Sigmoid colon (tissue), 7 donors: ENCODE measurements around the gene CEACAM16. TPM values are rescaled to one million over a fixed set of nuclear protein-coding genes. Genes with fewer than 3 reads are reported as not detected.

Source experiments
- DNase-seq: peaks from one replicate; pipeline ENCODE4 v3.0.0-alpha.2; 2019
- H3K27ac ChIP-seq, 4 donors: fragments of 200-600 bp; sonication (generic); one replicate each; pipeline ENCODE4 v1.5.1; 2016 to 2019; ENCODE audit warnings: mild to moderate bottlenecking in 1 of 4
- H3K27me3 ChIP-seq, 3 donors: fragments of 200-600 bp; sonication (generic); one replicate each; pipeline ENCODE4 v1.5.1; 2019; ENCODE audit warnings: mild to moderate bottlenecking in 1 of 3
- H3K36me3 ChIP-seq, 4 donors: fragments of 200-600 bp; sonication (generic); one replicate each; pipeline ENCODE4 v1.5.1; 2016 to 2019
- H3K4me1 ChIP-seq, 4 donors: fragments of 200-600 bp; sonication (generic); one replicate each; pipeline ENCODE4 v1.5.1; 2017 to 2019
- H3K4me3 ChIP-seq, 4 donors: fragments of 200-600 bp; sonication (generic); one replicate each; pipeline ENCODE4 v1.5.1; 2017 to 2019; ENCODE audit warnings: mild to moderate bottlenecking in 2 of 4, moderate library complexity in 1 of 4
- H3K9me3 ChIP-seq, 4 donors: fragments of 200-600 bp in 3 of 4; sonication (generic) in 3 of 4; one replicate each; pipeline versions ENCODE4 v1.5.1 to v1.6.1; 2013 to 2019
- CTCF ChIP-seq, 4 experiments: fragments of 450-650 bp in 3 of 4; fragments of 200-600 bp in 1 of 4; IDR thresholded peaks; one replicate each; pipeline ENCODE4 v1.5.1; 2016 to 2019; ENCODE audit warnings: antibody characterized with exemption in 4 of 4, mild to moderate bottlenecking in 3 of 4, moderate library complexity in 2 of 4
- EP300 ChIP-seq, 4 donors: sonication (generic); formaldehyde crosslinking; IDR thresholded peaks; one replicate each; pipeline ENCODE4 v1.6.1; 2017; ENCODE audit warnings: antibody characterized with exemption in 4 of 4
- POLR2A ChIP-seq, 2 donors: fragments of 450-650 bp; IDR thresholded peaks; one replicate each; pipeline ENCODE4 v1.6.1; 2016; ENCODE audit warnings: antibody characterized with exemption in 2 of 2, mild to moderate bottlenecking in 2 of 2, moderate library complexity in 2 of 2
- POLR2AphosphoS5 ChIP-seq, 4 donors: sonication (generic); formaldehyde crosslinking; IDR thresholded peaks; one replicate each; pipeline ENCODE4 v1.6.1; 2017; ENCODE audit warnings: antibody characterized with exemption in 4 of 4
- WGBS, 2 donors: extraction: QIAGEN DNeasy Blood & Tissue Kit; methylation state at CpG; one replicate each; pipeline ENCODE4 v1.1.7; 2013; 5-methylcytosine and 5-hydroxymethylcytosine counted together
- intact Hi-C: fragments of 100-400 bp; cut with DNase I; formaldehyde crosslinking; loops from one replicate; pipeline ENCODE4 v1.15.1; 2023
- polyA plus RNA-seq, 3 donors: library from polyadenylated mRNA; stranded (reverse); fragments of 200-250 nt; gene quantifications; one replicate each; pipeline ENCODE4 v1.2.3, GENCODE V29; 2013
- total RNA-seq, 4 donors: library from RNA; depleted of rRNA; stranded (reverse); fragments of >200 nt; gene quantifications; one replicate each; pipeline ENCODE4 v1.1.0, GENCODE V29; 2016
- donor health status: healthy with polysubstance abuse.
- donor health status: Bipolar disorder and iron deficiency.
- donor health status: healthy.

CEACAM16 gene
- total and polyA plus RNA-seq, 7 donors: not detected

DNA sequence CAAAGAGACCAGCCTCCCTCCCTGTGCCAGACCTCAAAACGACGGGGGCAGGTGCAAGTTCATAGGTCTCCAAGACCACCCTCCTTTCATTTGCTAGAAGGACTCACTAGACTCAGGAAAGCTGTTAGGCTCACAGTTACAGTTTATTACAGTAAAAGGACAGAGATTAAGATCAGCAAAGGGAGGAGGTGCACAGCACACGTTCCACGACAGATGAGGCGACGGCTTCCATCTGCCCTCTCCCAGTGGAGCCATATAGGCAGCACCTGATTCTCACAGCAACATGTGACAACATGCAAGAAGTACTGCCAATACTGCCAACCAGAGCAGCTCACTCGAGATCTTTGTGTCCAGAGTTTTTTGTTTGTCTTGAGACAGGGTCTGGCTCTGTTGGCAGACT, 37.0 kb upstream of the CEACAM16 start:
- whole genome bisulfite sequencing, 2 donors: 76 to 82% methylated on average over 7 of the region's 7 CpGs

GRCh38 chr19:44662691-44663385, 36.1 kb upstream of the CEACAM16 start:
- intact Hi-C loops: no loop called here
- WGBS, 2 donors: 78 to 83% methylated on average over 7 of the region's 7 CpGs
- no peak overlapping the region for H3K27ac ChIP-seq
- H3K36me3 ChIP-seq: peaks cover 0 to 56% (median 16%) of the 10 kb centered on the region in 4 donors
- no peaks in the 10 kb centered on the region for H3K4me1 ChIP-seq
- H3K4me3 ChIP-seq: no peak overlapping the region
- H3K9me3 ChIP-seq: no peaks in the 10 kb centered on the region
- no peak for TF ChIP-seq POLR2AphosphoS5 (IDR thresholded peaks at IDR 0.05)
- TF ChIP-seq EP300 (IDR thresholded peaks at IDR 0.05): no peak
- no peak for TF ChIP-seq CTCF (IDR thresholded peaks at IDR 0.05)
- TF ChIP-seq POLR2A (IDR thresholded peaks at IDR 0.05): no peak
- no peak for DNase-seq
- H3K27me3 ChIP-seq: no peaks in the 10 kb centered on the region

More for the DNA sequence above, 37.0 kb upstream of the CEACAM16 start:
- Histone ChIP-seq H3K9me3 (no peaks in the 10 kb centered on the region), H3K4me3 (no peak overlapping the region), H3K27ac (no peak overlapping the region), H3K36me3 (peaks cover 0 to 60% (median 18%) of the 10 kb centered on the region in 4 donors), H3K27me3 (no peaks in the 10 kb centered on the region), H3K4me1 (peaks cover 0 to 5% (median 0%) of the 10 kb centered on the region in 4 donors)
- intact Hi-C loops: no loop called here
- DNase-seq: no peak
- TF ChIP-seq EP300 (IDR thresholded peaks at IDR 0.05) (no peak), POLR2AphosphoS5 (IDR thresholded peaks at IDR 0.05) (no peak), CTCF (IDR thresholded peaks at IDR 0.05) (no peak), POLR2A (IDR thresholded peaks at IDR 0.05) (no peak)

- intact Hi-C loops: no loop called here
- Histone ChIP-seq H3K36me3 (peaks cover 0 to 45% (median 12%) of the 10 kb centered on the region in 4 donors), H3K27ac (no peak overlapping the region), H3K4me3 (no peak overlapping the region), H3K27me3 (no peaks in the 10 kb centered on the region), H3K4me1 (no peaks in the 10 kb centered on the region), H3K9me3 (no peaks in the 10 kb centered on the region)
- 94 to 99% methylated on average over 5 of the region's 5 CpGs for WGBS, 2 donors
- DNase-seq: no peak
- TF ChIP-seq POLR2AphosphoS5 (IDR thresholded peaks at IDR 0.05) (no peak), CTCF (IDR thresholded peaks at IDR 0.05) (no peak), POLR2A (IDR thresholded peaks at IDR 0.05) (no peak), EP300 (IDR thresholded peaks at IDR 0.05) (no peak)
These were observed 35.0 kb upstream of the CEACAM16 start for GRCh38 chr19:44663996-44664395.

- peaks cover 0 to 35% (median 10%) of the 10 kb centered on the region in 4 donors for H3K36me3 ChIP-seq
- no peaks in the 10 kb centered on the region for H3K4me1 ChIP-seq
- H3K27me3 ChIP-seq: no peaks in the 10 kb centered on the region
- WGBS, 2 donors: 94 to 97% methylated on average over 10 of the region's 10 CpGs
- no peak for DNase-seq
- no peaks in the 10 kb centered on the region for H3K9me3 ChIP-seq
- intact Hi-C loops: no loop called here
- H3K4me3 ChIP-seq: no peak overlapping the region
- TF ChIP-seq POLR2A (IDR thresholded peaks at IDR 0.05) (no peak), POLR2AphosphoS5 (IDR thresholded peaks at IDR 0.05) (no peak), EP300 (IDR thresholded peaks at IDR 0.05) (no peak)
- H3K27ac ChIP-seq: no peak overlapping the region
These were observed 34.0 kb upstream of the CEACAM16 start for GRCh38 chr19:44664976-44665375.

DNA sequence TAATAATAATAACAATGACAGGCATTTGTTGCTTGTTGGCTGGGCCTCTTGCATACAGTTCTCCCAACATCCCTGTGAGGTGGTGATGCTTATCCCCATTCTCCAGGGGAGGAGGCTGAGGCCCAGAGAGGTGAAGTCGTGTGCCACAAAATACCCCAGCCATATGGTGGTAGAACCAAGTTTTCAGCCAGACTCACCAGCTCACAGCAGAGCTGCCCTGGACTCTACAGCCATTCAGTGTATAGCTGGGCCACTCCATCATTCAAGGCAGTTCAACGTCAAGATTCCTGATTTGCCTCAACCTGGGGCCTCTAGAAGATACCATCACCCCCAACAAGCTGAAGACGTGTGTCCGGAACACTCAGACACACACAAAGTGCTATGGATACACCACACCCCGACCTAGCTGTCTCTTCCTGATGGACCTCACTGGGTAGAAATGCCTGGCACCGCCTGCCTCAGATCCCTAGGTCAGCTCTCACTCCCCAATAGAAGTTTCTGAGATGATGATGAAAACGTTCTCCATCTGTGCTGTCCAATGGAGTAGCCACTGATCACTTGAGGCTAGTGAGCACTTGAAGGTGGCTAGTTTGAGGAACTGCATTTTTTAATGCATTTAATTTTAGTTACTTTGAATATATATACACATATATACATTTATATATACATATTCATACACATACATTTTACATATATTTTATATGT, 31.9 kb upstream of the CEACAM16 start:
- no peak overlapping the region for H3K4me3 ChIP-seq
- intact Hi-C loops: no loop called here
- peaks cover 0 to 15% (median 8%) of the 10 kb centered on the region in 4 donors for H3K36me3 ChIP-seq
- no peak for TF ChIP-seq POLR2A (IDR thresholded peaks at IDR 0.05)
- H3K27ac ChIP-seq: no peak overlapping the region
- DNase-seq: no peak
- no peaks in the 10 kb centered on the region for H3K4me1 ChIP-seq
- no peaks in the 10 kb centered on the region for H3K9me3 ChIP-seq
- 85 to 86% methylated on average over 7 of the region's 7 CpGs for WGBS, 2 donors
- H3K27me3 ChIP-seq: no peaks in the 10 kb centered on the region
